ENCODE data around the gene MORN1.

The MORN1 gene

GRCh38 chr1:2430592-2430973 is 39.2 kb upstream of the MORN1 start:
- Histone ChIP-seq H3K27me3 (ENCODE audit: insufficient read depth, poor library complexity, severe bottlenecking) (peaks cover 7% of the 10 kb centered on the region), H3K4me3 (replicated peaks; ENCODE audit: insufficient read depth, low read length) (no peak overlapping the region), H3K27ac (replicated peaks) (no peak overlapping the region)
- TF ChIP-seq SPI1 (IDR thresholded peaks at IDR 0.05; ENCODE audit: borderline replicate concordance, low read depth) = no peak
- TF ChIP-seq POLR2AphosphoS5 (IDR thresholded peaks at IDR 0.05; ENCODE audit: low read depth) = no peak
- no peak for TF ChIP-seq GABPA (IDR thresholded peaks at IDR 0.05; ENCODE audit: low read depth)
- DNase-seq (ENCODE audit: low read depth in 1 of 2, low spot score in 1 of 2) = no peak

- TF ChIP-seq REST (IDR thresholded peaks at IDR 0.05; ENCODE audit: insufficient replicate concordance, low read depth) (no peak), GABPA (IDR thresholded peaks at IDR 0.05; ENCODE audit: low read depth) (no peak), CTCF (IDR thresholded peaks at IDR 0.05; ENCODE audit: insufficient read depth, low read length) (peak; percentile 20), POLR2AphosphoS5 (IDR thresholded peaks at IDR 0.05; ENCODE audit: low read depth) (no peak), SPI1 (IDR thresholded peaks at IDR 0.05; ENCODE audit: borderline replicate concordance, low read depth) (no peak)
- H3K27ac ChIP-seq (replicated peaks) = no peak overlapping the region
Observed at GRCh38 chr1:2429780-2430591, 38.6 kb upstream of the MORN1 start.

DNA sequence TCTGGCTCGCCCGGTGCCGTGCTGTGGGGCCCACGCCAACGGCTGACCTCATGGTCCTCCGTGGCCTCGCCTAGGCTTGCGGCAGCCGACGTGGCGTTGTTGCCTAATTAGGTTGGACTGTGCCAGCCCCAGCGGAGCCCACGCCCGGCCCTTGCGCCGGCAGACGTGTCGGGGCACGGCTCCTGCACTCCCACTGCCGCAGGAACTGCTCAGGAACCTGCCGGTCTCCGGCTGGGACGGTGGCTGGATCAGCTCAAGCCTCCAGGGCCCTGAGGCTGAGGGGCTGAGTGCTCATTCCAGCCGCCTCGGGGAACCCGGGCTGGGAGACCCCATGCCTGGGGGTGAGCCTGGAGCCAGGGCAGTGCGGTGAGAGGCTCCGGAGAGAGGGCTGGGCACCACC is 37.1 kb upstream of the MORN1 start:
- DNase-seq (ENCODE audit: low read depth in 1 of 2, low spot score in 1 of 2) = no peak
- TF ChIP-seq GABPA (IDR thresholded peaks at IDR 0.05; ENCODE audit: low read depth) (no peak), SPI1 (IDR thresholded peaks at IDR 0.05; ENCODE audit: borderline replicate concordance, low read depth) (no peak), CTCF (IDR thresholded peaks at IDR 0.05; ENCODE audit: insufficient read depth, low read length) (no peak), POLR2AphosphoS5 (IDR thresholded peaks at IDR 0.05; ENCODE audit: low read depth) (no peak), REST (IDR thresholded peaks at IDR 0.05; ENCODE audit: insufficient replicate concordance, low read depth) (no peak)
- Histone ChIP-seq H3K27ac (replicated peaks) (no peak overlapping the region), H3K4me3 (replicated peaks; ENCODE audit: insufficient read depth, low read length) (no peak overlapping the region), H3K27me3 (ENCODE audit: insufficient read depth, poor library complexity, severe bottlenecking) (no peaks in the 10 kb centered on the region)

More at GRCh38 chr1:2429780-2430591, 38.6 kb upstream of the MORN1 start:
- no peak overlapping the region for H3K4me3 ChIP-seq (replicated peaks; ENCODE audit: insufficient read depth, low read length)
- peaks cover 5% of the 10 kb centered on the region for H3K27me3 ChIP-seq (ENCODE audit: insufficient read depth, poor library complexity, severe bottlenecking)
- DNase-seq (ENCODE audit: low read depth in 1 of 2, low spot score in 1 of 2) = no peak

DNA sequence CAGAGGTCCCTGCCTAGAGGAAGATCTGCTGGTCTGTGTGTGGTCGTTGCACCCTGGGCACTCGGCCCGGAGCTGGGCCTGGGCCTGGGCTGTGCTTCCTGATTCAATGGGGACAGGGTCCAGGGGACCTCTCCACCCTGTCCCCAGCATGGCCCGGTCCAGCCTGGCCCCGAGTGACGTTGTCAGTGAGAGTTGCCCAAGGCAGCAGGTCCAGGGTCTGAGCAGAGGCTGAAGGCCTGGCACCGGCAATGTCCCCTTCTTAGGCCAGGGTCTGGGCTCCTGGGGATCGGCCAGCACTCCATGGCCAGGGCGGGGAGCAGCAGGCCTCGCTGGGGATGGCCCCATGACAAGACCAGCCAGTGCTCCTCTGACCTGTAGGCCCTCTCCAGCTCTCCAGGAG is 36.6 kb upstream of the MORN1 start:
- TF ChIP-seq GABPA (IDR thresholded peaks at IDR 0.05; ENCODE audit: low read depth) = no peak
- TF ChIP-seq REST (IDR thresholded peaks at IDR 0.05; ENCODE audit: insufficient replicate concordance, low read depth) = no peak
- no peak for TF ChIP-seq POLR2AphosphoS5 (IDR thresholded peaks at IDR 0.05; ENCODE audit: low read depth)
- TF ChIP-seq SPI1 (IDR thresholded peaks at IDR 0.05; ENCODE audit: borderline replicate concordance, low read depth) = no peak
- TF ChIP-seq CTCF (IDR thresholded peaks at IDR 0.05; ENCODE audit: insufficient read depth, low read length) = no peak
- no peaks in the 10 kb centered on the region for H3K27me3 ChIP-seq (ENCODE audit: insufficient read depth, poor library complexity, severe bottlenecking)
- DNase-seq (ENCODE audit: low read depth in 1 of 2, low spot score in 1 of 2) = no peak
- H3K4me3 ChIP-seq (replicated peaks; ENCODE audit: insufficient read depth, low read length) = no peak overlapping the region
- no peak overlapping the region for H3K27ac ChIP-seq (replicated peaks)

Measured in HL-60 (cell line).